ENCODE results near the gene KREMEN1. TPM values are rescaled to one million over a fixed set of nuclear protein-coding genes. Genes with fewer than 3 reads are reported as not detected.

KREMEN1 gene
- total and polyA plus RNA-seq, 10 of the 15 experiments (the other 5 are each of a cell fraction or from before 2014, with no cell fraction given): 0.10 to 2.5 (median 0.20) TPM; not detected in 1

GRCh38 chr22:29198240-29198639, 125.4 kb downstream of the KREMEN1 start:
- RAD21 ChIA-PET (ENCODE audit: unreplicated experiment): interaction anchor here (1.0 to 10.8 kb wide), 2 partner anchors 24 to 31 kb away, joined by 5 to 153 read pairs; no protein-coding TSS in a partner anchor
- BruUV-seq (replicated peaks): no TSS peak
- CTCF ChIA-PET: interaction anchor here (0.8 to 2.4 kb wide), 4 partner anchors 12 to 47 kb away, joined by 3 to 7 read pairs (median 4); no protein-coding TSS in a partner anchor
- intact Hi-C loops (cut with micrococcal nuclease; ENCODE audit: unreplicated experiment) (no loop called here), in situ Hi-C loops (cut with MboI) (no loop called here)
- peaks cover 28% of the 10 kb centered on the region for H3K4me1 ChIP-seq (ENCODE audit: control insufficient read depth, insufficient read depth, low read length)
- H3K4me2 ChIP-seq (ENCODE audit: control insufficient read depth, insufficient read depth): no peak overlapping the region
- POLR2A ChIA-PET: interaction anchor here (0.6 to 15.3 kb wide), 6 partner anchors 12 to 182 kb away, joined by 3 to 239 read pairs (median 4); no protein-coding TSS in a partner anchor
- no peak overlapping the region for H3K4me3 ChIP-seq
- SMC1A ChIA-PET (ENCODE audit: uncharacterized antibody, unreplicated experiment): interaction anchor here (1.0 to 16.1 kb wide), 5 partner anchors 13 to 47 kb away, joined by 3 to 165 read pairs (median 4); no protein-coding TSS in a partner anchor
- H3K36me3 ChIP-seq (ENCODE audit: control insufficient read depth in 2 of 2, insufficient read depth in 2 of 2, low read length in 1 of 2): no peaks in the 10 kb centered on the region; a peak in 1 of 4 replicates
- H3K27me3 ChIP-seq (replicated peaks in 1 of 2; ENCODE audit: control insufficient read depth in 2 of 2, insufficient read depth in 2 of 2, low read length in 1 of 2): no peaks in the 10 kb centered on the region
- no peaks in the 10 kb centered on the region for H4K20me1 ChIP-seq (ENCODE audit: control insufficient read depth, insufficient read depth)
- no peak overlapping the region for H2AFZ ChIP-seq (ENCODE audit: control insufficient read depth, low read depth, low read length)
- FAIRE-seq (no peak), ATAC-seq (no peak), DNase-seq (ENCODE audit: low read depth, low spot score) (no peak)
- no peak for TF ChIP-seq TBL1XR1 (IDR thresholded peaks at IDR 0.05; ENCODE audit: low read depth, low read length)
- TF ChIP-seq RELA (IDR thresholded peaks at IDR 0.05; ENCODE audit: borderline replicate concordance, partially characterized antibody): no peak
- no peak for TF ChIP-seq TCF3 (IDR thresholded peaks at IDR 0.05; ENCODE audit: borderline replicate concordance, insufficient read depth, low read depth, low read length)
- TF ChIP-seq CBX3 (IDR thresholded peaks at IDR 0.05; ENCODE audit: borderline replicate concordance, low read depth): no peak
- TF ChIP-seq SKIL (IDR thresholded peaks at IDR 0.05; ENCODE audit: low read depth, poor library complexity, severe bottlenecking): no peak
- no peak for TF ChIP-seq SP1 (IDR thresholded peaks at IDR 0.05; ENCODE audit: low read depth, low read length)
- TF ChIP-seq PAX5 (IDR thresholded peaks at IDR 0.05; ENCODE audit: borderline replicate concordance, low read depth, low read length): no peak
- no peak for TF ChIP-seq ZNF384 (IDR thresholded peaks at IDR 0.05; ENCODE audit: borderline replicate concordance, low read depth, low read length)
- no peak for TF ChIP-seq RUNX3 (IDR thresholded peaks at IDR 0.05; ENCODE audit: low read length)
- peaks cover 3% of the 10 kb centered on the region; the same call in 2 of the 3 replicates for H3K9me3 ChIP-seq (replicated peaks; ENCODE audit: control insufficient read depth, insufficient read depth, low read length)
- WGBS (ENCODE audit: insufficient coverage, insufficient replicate concordance, low lambda C conversion rate, missing lambda C conversion rate): 76% methylated on average over 5 of the region's 5 CpGs
- no peak overlapping the region for H3K27ac ChIP-seq (ENCODE audit: control insufficient read depth, insufficient read depth)
- H3K9ac ChIP-seq (ENCODE audit: control insufficient read depth, insufficient read depth, low read length): no peak overlapping the region
- H3K79me2 ChIP-seq (ENCODE audit: control insufficient read depth, insufficient read depth, low read length): peaks cover 5% of the 10 kb centered on the region
